Adrenal gland (tissue), 12 donors: ENCODE data around the gene MYD88. TPM values are rescaled to one million over a fixed set of nuclear protein-coding genes. Genes with fewer than 3 reads are reported as not detected.

Source experiments
- DNase-seq, 7 donors: peaks; one replicate each; pipeline ENCODE4 v3.0.0-alpha.2; 2019 to 2020
- H3K27ac ChIP-seq, 5 donors: fragments of 200-600 bp; sonication (generic) in 4 of 5; 1 replicate in 3 of 5; 2 replicates in 2 of 5; pipeline versions ENCODE4 v1.5.1 to v1.8.0; 2016 to 2020; ENCODE audit warnings: mild to moderate bottlenecking in 1 of 5
- H3K27me3 ChIP-seq: fragments of 200-600 bp; 2 replicates; pipeline ENCODE4 v1.8.0; 2021
- H3K36me3 ChIP-seq, 2 donors: fragments of 200-600 bp; replicated peaks in 1 of 2; 1 replicate in 1 of 2; 2 replicates in 1 of 2; pipeline versions ENCODE4 v1.5.1 to v1.8.0; 2018 to 2022
- H3K4me1 ChIP-seq, 2 donors: fragments of 200-600 bp; replicated peaks in 1 of 2; 1 replicate in 1 of 2; 2 replicates in 1 of 2; pipeline versions ENCODE4 v1.5.1 to v1.8.0; 2018 to 2021
- H3K4me3 ChIP-seq, 4 donors: fragments of 200-600 bp; sonication (generic) in 3 of 4; one replicate each; pipeline ENCODE4 v1.5.1; 2016 to 2018
- H3K9me3 ChIP-seq, 3 donors: fragments of 200-600 bp; sonication (generic) in 1 of 3; replicated peaks in 1 of 3; 1 replicate in 2 of 3; 2 replicates in 1 of 3; pipeline versions ENCODE4 v1.5.1 to v1.8.0; 2016 to 2021
- CTCF ChIP-seq, 6 experiments: fragments of 450-650 bp in 4 of 6; fragments of 200-600 bp in 2 of 6; sonication (generic) in 1 of 6; IDR thresholded peaks; 1 replicate in 5 of 6; 2 replicates in 1 of 6; pipeline versions ENCODE4 v1.5.1 to v1.8.0; 2016 to 2021; ENCODE audit warnings: antibody characterized with exemption in 6 of 6, mild to moderate bottlenecking in 2 of 6, moderate library complexity in 1 of 6
- POLR2A ChIP-seq, 2 donors: fragments of 450-650 bp; IDR thresholded peaks; one replicate each; pipeline ENCODE4 v1.6.1; 2017; ENCODE audit warnings: antibody characterized with exemption in 2 of 2, mild to moderate bottlenecking in 2 of 2, moderate library complexity in 1 of 2
- WGBS, 4 donors: extraction: QIAGEN DNeasy Blood & Tissue Kit in 2 of 4; methylation state at CpG; one replicate each; pipeline versions ENCODE4 v1.1.5 to v1.1.7; 2013 to 2017; 5-methylcytosine and 5-hydroxymethylcytosine counted together
- intact Hi-C, 2 donors: fragments of 100-400 bp; cut with DNase I; formaldehyde crosslinking; loops; one replicate each; pipeline versions ENCODE4 v1.14.1 to v1.15.0; 2022 to 2023
- polyA plus RNA-seq, 3 donors: library from polyadenylated mRNA; stranded (reverse); fragments of 200-250 nt in 2 of 3; fragments of 350-450 nt in 1 of 3; fragmentation: Illumina TruSeq in 1 of 3; extraction: RNeasy Lipid Tissue Mini Kit (QIAGEN cat#74804) in 1 of 3; gene quantifications; one replicate each; pipeline ENCODE4 v1.2.3, GENCODE V29; 2013 to 2014
- total RNA-seq, 9 donors: library from RNA; depleted of rRNA in 4 of 9; stranded (reverse); fragments of >200 nt in 4 of 9; fragments of 120-200 nt in 1 of 9; fragmentation: NEBNext Ultra II Directional in 1 of 9; extraction: Animal tissue kit (Norgen Biotek cat#: 25700) in 1 of 9; gene quantifications; one replicate each; pipeline versions ENCODE4 v1.1.0 to v1.2.4, GENCODE V29; 2013 to 2023
- donor health status: healthy with polysubstance abuse.
- donor health status: Bipolar disorder and iron deficiency.
- donor health status: DM: yes; HTN: yes; CAD: no.
- donor health status: DM: no; HTN: no; CAD: no.
- donor health status: DM: no; HTN: no; CAD: no.
- donor health status: DM: yes; HTN: yes; CAD: no.

MYD88 gene
- total and polyA plus RNA-seq, 12 donors = 3.8 to 46.6 (median 34.7) TPM

GRCh38 chr3:38115645-38116427, 22.6 kb upstream of the MYD88 start:
- Histone ChIP-seq H3K4me3 (no peak overlapping the region), H3K4me1 (no peaks in the 10 kb centered on the region), H3K36me3 (peaks cover 0 to 10% of the 10 kb centered on the region in 2 donors), H3K27me3 (no peaks in the 10 kb centered on the region), H3K9me3 (no peaks in the 10 kb centered on the region), H3K27ac (no peak overlapping the region)
- intact Hi-C loops = loop anchor here in 1 of 2 donors (10.0 kb wide), 2 partner anchors 111 to 359 kb away; no protein-coding TSS in a partner anchor
- DNase-seq = peak in 4 of 7 donors; percentile 3 to 42 (median 16)
- WGBS, 4 donors = 61 to 71% (median 69%) methylated on average over 8 to 9 of the region's 9 CpGs
- TF ChIP-seq CTCF (IDR thresholded peaks at IDR 0.05) (no peak), POLR2A (IDR thresholded peaks at IDR 0.05) (no peak)

GRCh38 chr3:38116471-38117162, 21.8 kb upstream of the MYD88 start:
- no peaks in the 10 kb centered on the region for H3K4me1 ChIP-seq
- no peaks in the 10 kb centered on the region for H3K9me3 ChIP-seq
- TF ChIP-seq POLR2A (IDR thresholded peaks at IDR 0.05) (no peak), CTCF (IDR thresholded peaks at IDR 0.05) (no peak)
- H3K36me3 ChIP-seq = peaks cover 0 to 18% of the 10 kb centered on the region in 2 donors
- intact Hi-C loops = loop anchor here in 1 of 2 donors (10.0 kb wide), 2 partner anchors 112 to 358 kb away; no protein-coding TSS in a partner anchor
- H3K27ac ChIP-seq = no peak overlapping the region
- no peaks in the 10 kb centered on the region for H3K27me3 ChIP-seq
- no peak overlapping the region for H3K4me3 ChIP-seq
- 82 to 100% (median 84%) methylated on average over 3 to 12 of the region's 12 CpGs for WGBS, 4 donors
- peak in 2 of 7 donors; percentile 21 to 45 for DNase-seq

GRCh38 chr3:38117163-38117716, 21.2 kb upstream of the MYD88 start:
- WGBS, 4 donors = 40 to 73% (median 67%) methylated on average over 2 to 10 of the region's 10 CpGs
- DNase-seq = peak; percentile 63 to 79 (median 76)
- H3K27ac ChIP-seq = no peak overlapping the region
- peaks cover 0 to 24% of the 10 kb centered on the region in 2 donors for H3K36me3 ChIP-seq
- H3K27me3 ChIP-seq = no peaks in the 10 kb centered on the region
- no peaks in the 10 kb centered on the region for H3K9me3 ChIP-seq
- intact Hi-C loops = loop anchor here in 1 of 2 donors (10.0 kb wide), 2 partner anchors 112 to 358 kb away; no protein-coding TSS in a partner anchor
- H3K4me3 ChIP-seq = no peak overlapping the region
- TF ChIP-seq CTCF (IDR thresholded peaks at IDR 0.05) = peak in 3 of 6 experiments; percentile 27 to 46 (median 30)
- no peak for TF ChIP-seq POLR2A (IDR thresholded peaks at IDR 0.05)
- H3K4me1 ChIP-seq = no peaks in the 10 kb centered on the region
